A172 (cell line): ENCODE results near the gene RPL37A. TPM values are rescaled to one million over a fixed set of nuclear protein-coding genes. Genes with fewer than 3 reads are reported as not detected.
"Not testable (repeated sequence)": the region's sequence is repeated elsewhere in the genome, so short reads cannot be mapped to it uniquely, and the experiment has no call there.

Experiments used
- DNase-seq: peaks from one replicate; pipeline ENCODE4 v3.0.0-alpha.2; 2015; ENCODE audit warnings: low spot score
- total RNA-seq: library from RNA; depleted of rRNA; stranded (reverse); fragments of >200 nt; shearing (Covaris generic); gene quantifications from 2 replicates; pipeline ENCODE4 v1.2.3, GENCODE V29; 2014

RPL37A gene
- total RNA-seq, 1 experiment from 2014 or later, result 1,454 TPM

DNA sequence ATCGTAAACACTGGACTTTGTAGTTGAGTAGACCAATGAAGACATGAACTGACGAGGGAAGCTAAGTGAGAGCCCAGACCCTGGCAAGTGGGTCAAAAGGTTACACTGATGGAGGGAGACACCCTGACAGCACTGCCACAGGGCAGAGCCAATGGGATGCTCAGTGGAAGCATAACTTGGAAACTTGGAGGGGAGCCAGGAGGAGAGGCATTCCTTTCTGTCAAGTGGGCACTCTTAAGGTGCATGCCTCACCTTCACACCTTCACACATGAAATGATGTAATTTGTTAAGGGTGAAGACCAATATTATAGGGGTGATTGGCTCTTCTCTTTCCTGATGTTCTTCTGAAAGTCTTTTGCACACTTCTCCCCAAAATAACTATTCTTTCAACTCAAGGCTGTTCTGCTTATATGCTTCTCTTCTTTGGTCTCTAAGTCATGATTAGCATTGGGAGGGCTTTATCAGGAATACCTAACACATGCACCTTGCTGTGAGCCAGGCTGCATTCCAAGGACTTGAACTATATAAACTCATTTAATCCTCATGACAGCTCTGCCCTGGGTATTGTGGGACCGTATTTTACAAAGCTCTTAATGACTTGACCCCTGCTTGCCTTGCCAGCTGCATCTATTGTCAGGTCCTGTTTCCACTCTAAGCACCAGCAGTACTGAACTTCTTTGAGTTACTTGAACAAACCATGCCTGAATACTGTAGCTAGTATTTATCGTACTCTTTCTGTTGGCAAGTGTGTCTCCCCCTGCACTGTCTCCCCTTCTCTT lies 19.0 kb downstream of the RPL37A start:
- DNase-seq, result no peak

DNA sequence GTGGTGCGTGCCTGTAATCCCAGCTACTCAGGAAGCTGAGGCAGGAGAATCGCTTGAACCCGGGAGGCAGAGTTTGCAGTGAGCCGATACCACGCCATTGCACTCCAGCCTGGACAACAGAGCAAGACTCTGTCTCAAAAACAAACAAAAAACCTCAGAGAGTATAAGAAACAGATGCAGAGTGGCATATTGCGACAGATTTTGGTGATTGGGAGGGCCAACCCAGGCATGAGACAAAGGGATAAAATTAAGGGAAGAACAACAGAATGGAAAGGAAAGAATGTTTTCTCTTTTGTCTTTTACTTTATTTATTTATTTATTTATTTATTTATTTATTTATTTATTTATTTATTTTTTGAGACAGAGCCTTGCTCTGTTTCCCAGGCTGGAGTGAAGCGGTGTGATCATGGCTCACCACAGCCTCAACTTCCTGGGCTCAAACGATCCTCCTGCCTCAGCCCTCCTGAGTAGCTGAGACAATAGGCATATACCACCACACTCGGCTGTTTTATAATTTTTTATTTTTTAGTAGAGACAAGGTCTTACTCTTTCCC lies 20.0 kb downstream of the RPL37A start:
- not testable (repeated sequence) for DNase-seq

DNA sequence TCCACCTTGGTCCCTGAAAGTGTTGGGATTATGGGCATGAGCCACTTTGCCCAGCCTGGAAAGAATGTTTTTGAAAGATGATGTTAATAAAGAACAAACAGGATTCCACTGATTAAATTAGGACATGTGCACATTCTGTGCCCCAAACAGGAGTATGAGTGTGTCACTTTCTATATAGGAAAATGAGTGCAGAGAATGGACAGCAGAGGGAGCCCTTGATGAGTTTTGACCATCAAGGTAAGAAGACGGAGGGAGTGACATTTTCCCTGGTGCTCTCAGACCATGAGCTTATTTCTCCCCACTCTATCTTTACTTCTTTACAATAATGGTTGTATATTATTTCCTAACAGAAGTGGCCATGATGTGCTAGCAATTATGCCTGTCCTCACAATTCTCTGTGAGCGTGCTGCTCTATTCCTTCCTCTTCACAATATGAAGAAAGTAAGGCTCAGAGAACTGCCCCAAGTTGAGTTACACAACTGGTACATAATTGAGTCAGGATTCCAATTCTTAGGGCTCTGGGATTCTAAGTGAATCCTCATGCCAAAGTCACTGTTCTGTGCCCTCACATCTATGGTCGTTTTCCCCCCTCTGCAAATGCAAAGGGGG lies 20.6 kb downstream of the RPL37A start:
- DNase-seq, result peak; percentile 76

DNA sequence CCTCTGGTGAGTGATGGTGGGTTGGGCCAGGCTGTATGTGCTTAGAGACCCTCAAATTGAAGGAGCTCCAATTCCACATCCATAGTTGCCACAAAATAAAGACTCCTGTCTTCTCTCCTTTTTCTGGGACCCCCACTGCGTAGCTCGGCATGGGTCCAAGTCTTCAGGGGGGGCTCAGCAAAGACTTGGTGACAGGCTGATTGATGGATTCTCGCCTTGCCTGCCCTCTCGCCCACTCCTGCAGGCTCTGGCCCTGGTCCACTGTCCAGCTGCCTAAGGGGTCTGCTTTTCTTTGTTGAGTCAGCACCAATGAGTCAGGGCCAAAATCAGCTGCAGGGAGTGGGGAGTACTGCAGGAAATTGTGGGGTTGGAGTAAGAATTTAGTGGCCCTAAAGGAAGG lies 21.5 kb downstream of the RPL37A start:
- DNase-seq, result no peak

DNA sequence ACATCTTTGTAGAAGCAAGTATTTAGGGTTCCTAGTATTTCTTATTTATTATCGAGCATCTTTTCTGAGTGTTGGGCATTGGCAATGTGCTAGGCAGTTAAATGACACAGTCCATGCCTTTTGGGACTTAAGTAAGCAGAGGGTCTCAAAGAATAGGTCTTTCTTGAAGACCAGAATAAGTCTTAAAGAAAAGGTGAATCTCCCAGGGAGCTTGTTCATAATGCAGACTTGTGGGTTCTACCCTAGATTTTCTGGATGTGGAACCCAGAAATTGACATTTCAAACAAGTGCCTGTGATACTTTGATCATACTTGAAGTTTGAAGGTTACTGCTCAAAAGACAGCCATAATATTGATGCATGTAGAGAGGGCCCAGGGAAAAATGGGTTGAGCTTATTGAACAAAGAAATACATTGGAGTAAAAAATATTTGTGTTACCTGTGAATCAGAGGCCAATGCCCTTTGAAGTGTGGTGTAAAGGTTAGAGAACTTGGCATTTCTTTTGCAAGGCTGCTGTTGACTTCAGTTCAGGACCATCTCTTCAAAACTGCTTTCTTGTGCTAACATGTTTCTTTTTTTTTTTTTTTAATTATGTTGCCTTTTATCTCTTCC lies 24.4 kb downstream of the RPL37A start:
- DNase-seq, result no peak

DNA sequence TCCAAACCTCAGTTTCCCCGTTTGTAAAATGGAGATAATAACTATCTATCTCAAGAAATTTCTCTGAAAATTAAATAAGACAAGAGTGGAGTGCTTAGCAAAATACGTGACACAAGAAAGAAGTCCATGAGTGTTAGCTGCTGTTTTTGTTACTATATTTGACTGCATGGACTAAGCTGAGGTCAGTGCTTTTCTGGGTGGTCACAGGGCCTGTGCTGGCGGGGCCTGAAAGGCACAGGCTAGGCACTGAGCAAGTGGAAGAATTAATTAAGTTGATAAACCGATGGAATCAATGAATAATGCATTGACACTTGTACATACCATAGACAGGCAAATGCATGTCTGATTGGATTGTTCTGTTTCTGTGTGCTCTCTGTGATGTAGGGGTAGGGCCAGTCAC lies 27.3 kb downstream of the RPL37A start:
- DNase-seq, result no peak

DNA sequence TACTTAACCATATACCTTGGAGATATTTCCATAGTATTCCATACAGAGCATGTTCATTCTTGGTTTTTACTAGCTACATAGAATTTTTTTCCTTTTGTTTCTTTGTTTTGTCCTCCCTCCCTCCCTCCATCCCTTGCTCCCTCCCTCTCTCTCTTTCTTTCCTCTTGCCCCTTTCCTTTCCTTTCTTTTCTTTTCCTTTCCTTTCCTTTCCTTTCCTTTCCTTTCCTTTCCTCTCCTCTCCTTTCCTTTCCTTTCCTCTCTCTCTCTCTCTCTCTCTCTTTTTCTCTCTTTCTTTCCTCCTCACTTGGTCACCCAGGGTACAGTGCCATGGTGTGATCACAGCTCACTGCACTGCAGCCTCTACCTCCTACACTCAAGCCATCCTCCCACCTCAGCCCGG lies 28.3 kb downstream of the RPL37A start:
- DNase-seq, result no peak

DNA sequence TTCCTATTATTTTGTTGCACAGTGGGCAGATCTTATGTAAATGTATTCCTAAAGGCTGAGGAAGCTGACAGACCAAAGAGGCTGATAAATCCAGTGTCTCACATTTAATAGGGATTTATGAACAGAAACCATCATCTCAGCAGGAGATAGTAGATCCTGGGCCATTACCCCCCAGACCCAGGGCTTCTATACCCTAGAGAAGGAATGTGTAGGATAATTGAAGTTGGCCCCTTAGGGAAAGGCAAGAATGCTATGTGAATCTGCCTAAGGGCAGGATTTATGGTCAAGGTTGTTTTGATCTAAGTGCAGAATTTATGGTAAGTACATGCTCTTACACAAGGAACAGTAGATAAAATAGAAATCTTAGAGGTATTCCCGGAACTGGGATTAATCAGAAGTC lies 29.0 kb downstream of the RPL37A start:
- no peak for DNase-seq

DNA sequence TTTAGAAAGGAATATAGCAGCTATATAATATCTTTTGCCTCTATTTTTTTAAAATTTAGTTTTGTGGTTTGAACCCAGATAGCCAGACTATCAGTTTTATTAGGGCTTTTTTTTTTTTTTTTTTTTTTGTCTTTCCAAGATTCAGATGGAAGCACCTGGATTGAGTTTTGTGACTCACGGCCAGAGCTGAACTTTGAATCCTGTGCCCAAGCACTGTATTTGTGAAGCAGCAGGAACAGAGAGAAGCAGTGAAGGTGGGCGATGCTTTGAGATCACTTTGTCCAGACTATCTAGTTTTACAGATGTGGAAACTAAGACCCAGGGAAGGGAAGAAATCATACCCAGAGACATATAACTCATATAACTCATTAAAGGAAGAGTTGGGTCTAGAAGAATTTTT lies 33.9 kb downstream of the RPL37A start:
- DNase-seq, result no peak

DNA sequence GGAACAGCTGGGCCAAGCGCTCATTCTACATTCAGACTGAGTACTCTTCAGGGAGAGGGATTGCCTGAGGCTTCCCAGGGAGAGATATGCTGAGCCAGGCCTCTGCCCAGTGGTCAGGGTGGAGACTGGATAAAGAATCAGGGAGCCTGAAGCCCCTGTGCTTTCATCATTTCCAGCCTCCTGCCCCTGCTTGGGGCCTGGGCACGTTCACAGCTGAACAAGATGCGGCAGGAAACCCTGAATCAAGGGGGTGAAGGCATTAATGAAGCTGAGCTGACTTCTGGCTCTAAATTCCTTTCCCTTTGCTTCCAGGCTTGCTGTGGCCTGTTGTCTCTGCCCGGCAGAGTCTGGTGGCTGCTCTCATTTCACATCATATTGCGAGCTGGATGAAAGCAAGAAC lies 35.0 kb downstream of the RPL37A start:
- no peak for DNase-seq

DNA sequence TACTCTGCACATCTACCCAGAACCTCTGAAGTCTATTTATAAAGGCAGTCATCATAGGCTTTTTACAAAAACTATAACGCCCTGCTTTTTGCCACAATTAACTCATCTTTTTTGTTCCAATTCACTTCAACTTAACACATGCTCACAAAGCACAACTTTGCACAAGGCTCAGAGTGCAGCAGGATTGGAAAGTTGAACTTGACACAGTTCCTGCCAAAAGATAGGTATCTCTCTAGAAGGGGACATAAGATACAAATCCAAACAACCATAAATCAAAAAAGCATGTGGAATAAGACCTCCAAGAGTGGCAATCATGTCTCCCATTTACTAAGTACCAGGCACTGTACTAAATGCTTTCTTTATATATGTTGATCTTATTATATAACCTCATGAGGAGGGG lies 36.2 kb downstream of the RPL37A start:
- no peak for DNase-seq

DNA sequence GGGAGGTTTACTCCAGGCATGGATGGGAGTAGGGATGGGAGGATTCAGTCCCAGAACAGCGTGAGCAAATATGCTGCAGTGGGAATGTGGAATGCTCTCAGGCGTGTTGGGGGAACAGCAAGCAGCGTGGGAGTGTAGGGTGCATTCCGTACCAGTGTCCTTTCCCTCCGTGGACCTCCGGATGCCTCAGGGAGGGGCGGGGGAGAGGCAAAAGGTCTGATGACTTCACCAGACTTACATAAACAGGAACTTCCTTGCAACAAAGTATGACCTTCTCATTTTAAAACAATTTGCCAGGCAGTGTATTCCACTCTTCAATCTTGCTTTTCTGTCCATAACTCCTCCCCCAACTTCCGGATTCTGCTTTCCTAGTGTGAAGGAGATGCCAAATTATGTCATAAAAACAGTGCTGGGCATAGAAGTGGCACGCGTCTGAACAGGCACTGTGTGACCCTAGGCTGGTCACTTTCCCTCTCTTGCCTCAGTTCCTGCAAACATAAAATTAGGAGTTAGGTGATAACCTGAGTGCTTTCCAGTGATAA lies 36.9 kb downstream of the RPL37A start:
- peak; percentile 83 for DNase-seq

DNA sequence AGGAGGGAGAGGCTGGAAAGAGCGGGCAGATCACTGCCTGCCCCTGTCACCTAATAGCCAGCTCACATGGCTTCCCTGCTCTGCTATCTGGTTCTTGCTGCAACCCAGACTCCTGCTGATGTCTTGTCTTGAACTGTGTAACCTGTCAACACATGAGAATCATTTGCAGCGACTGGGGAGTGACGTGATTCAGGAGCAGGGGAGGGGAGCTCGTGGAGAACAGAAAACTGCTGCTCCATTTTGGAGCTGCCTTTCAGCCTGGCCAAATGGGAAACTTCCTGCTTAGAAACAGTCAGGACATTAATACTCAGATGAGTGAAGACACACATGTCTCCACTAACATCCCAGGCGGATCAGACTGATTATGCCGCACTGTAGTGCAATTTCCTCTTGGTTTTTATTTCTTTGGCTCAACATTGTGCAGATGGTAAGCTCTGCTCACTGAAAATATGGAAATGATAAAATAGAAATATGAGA lies 38.1 kb downstream of the RPL37A start:
- DNase-seq, result no peak

DNA sequence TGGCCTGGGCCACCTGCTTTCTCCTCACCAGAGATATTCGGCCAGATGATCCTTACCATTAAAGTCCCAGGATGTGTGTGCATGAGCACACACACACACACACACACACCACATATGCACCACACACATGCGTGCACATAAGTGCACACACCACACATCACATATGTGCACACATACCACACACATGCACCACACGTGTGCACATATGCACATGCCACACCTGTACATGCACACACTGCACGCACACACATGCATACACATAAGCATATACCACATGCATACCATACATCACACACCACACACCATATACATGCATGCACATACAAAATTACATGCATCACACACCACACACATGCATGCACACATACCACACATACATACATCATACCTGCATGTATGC lies 38.7 kb downstream of the RPL37A start:
- DNase-seq, result no peak

DNA sequence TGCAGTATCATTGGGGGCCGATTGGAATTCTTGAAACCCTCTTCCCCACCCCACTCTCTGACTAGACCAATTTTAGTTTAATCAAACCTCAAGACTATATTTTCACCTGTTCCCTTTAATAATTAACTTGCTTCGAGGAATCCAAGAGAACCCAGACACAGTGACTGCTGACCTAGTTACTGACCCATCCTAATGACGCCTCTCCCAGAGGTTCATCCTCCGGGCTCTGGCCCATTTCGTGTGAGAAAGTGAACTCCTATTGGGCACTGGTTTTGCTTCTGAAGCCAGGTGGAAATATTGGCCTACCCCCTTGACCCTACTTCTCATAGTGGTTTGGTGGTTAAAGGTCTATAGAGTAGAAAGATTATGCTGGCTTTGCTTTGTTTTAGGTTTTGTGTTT lies 39.9 kb downstream of the RPL37A start:
- no peak for DNase-seq

DNA sequence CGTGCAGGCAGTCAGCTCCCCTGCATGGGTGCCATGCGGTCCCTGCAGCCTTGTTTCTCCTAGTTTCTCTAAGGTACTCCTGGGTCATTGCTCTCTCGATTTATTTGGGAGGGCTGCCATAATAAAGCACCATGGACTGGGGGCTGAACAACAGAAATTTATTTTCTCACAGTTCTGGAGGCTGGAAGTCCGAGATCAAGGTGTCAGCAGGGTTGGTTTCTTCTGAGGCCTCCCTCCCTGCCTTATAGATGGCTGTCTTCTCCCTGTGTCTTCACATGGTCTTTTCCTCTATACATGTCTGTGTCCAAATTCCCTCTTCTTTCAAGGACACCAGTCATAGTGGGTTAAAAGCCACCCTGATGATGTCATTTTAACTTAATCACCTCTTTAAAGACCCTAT lies 40.5 kb downstream of the RPL37A start:
- DNase-seq, result no peak

DNA sequence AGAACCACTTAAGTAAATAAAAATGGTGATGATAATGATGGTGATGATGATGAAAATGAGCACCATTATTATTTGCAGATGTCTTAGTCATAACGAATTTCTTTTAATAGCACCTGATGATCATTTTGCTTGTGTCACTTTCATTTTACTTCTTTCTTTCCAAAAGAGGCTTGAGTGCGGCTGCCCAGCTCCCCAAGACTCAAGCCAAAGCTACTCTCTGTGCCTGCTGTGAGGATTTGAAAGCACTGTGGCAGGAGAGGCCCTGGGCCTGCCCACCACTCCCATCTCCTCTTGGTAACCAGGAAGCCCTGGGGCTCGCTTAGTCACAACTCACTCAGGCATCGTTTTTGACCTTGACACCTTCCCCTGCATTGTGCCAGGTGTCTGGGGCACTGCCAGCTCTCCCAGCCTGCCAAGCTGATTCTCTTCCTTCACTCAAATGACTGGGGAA lies 41.2 kb downstream of the RPL37A start:
- peak; percentile 83 for DNase-seq

DNA sequence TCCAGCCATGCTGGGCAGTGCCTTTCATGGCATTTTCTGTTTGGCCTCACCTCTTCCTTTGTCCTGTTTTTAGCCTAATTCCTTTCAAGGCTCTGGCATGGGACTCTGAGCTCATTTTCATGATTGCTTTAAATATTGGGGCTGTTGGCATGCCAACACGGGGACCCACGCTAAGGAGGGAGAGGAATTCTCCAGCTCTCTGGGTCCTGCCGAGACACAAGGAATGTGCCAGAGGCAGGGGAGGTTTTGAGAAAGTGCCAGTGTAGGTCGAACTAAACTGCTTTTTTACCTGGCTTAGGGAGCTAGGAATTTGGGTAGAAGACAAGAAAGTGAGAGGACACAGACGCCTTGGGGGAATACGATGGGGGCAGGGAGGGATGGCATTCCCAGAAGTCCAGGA lies 42.3 kb downstream of the RPL37A start:
- DNase-seq, result no peak

DNA sequence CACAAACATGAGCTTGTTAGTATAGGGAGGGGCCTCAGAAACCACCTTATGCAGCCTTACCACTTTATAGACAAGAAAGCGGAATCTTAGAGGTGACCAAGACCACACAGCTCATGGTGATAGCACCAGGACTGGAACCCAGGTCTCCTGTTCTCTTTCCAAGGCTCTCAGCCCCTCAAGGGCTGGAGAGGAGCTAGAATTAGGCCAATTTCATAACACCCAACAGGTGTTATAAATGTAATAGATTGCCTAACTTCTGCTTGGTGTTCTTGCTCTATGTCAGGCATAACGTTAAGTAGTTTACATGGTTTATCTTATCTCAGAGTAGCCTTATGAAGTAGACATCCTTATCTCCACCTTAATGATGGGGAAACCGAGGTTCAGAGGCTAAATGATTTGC lies 42.9 kb downstream of the RPL37A start:
- DNase-seq, result no peak

DNA sequence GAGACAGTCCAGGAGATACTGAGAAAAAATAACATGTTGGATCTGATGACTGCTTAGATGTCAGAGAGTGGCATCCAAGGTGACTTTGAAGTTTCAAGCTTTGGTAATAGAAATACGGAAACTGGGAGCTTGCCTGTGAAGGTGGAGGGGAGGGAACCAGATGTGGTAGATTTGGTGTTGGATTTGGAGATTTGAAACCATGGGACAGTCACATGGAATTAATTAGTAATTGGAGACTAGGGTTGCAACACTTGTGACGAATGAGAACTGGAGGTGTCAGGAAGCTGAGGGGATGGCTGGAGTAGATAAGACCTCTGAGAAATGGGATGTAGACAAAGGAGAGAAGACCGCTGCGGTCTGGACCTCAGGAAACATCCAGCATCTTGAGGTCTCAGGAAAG lies 46.7 kb downstream of the RPL37A start:
- no peak for DNase-seq

DNA sequence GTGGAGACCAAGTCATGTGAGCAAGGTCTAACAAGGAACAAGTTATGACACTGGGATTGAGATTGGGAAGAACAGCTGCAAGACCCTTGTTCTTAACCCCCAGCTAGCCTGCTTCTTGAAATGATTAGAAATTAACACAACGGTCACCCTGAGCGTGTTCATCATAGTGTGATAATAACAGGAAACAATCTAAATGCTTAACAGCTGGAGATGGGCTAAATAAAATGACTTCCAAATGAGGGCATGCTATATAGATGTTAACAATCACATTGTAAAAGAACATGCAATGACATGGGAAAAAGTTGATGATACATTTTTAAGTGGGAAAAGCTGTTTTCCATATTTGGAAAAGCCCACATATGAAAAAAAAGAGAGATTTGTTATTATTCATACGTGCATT lies 47.6 kb downstream of the RPL37A start:
- no peak for DNase-seq

DNA sequence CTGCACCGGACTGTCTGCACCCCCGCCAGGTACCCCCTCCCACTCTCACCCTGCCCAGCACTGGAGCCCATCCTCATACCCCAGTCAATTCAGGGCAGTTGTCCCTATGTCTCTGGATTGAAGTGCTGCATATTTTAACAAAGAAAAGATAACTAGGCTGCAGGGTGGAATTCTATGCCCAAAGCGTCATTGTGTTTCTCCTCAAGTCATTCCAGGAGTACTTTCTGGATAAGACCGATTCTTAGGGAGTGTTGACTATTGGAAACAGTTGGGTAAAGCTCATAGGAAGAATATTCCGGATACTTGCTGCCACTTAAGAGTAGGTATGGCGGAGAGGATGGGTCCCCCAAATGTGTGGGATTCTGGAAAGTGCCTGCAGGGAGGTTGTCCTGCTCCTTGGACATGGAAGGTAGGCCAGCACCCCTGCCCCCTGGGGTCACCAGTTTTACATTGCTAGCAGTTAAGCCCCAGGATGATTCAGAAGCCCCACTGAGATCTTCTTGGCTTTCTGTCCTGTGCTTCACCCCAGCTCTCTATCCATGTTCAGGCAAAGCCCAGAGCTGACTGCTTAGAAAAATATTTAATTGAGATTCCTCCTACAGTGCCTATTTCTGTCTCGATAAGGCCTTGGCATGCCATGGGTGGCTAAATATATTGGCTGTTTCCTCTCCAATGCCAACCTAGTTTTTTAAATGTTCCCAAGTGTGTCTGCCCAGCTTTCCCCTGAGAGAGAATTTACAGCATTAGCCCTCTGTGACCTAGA lies 48.2 kb downstream of the RPL37A start:
- DNase-seq, result no peak
